GM18868 (cell line): ENCODE results near the gene FAM107B.
"Not testable (repeated sequence)": the region's sequence is repeated elsewhere in the genome, so short reads cannot be mapped to it uniquely, and the experiment has no call there.

Experiments used
- ATAC-seq: cut with Tn5 transposase; IDR thresholded peaks from one replicate; pipeline ENCODE4 v1.9.1; 2021; ENCODE audit warnings: mild to moderate bottlenecking, moderate library complexity; ENCODE audit not compliant: unreplicated experiment

FAM107B gene

GRCh38 chr10:14667280-14667679 is 107.4 kb downstream of the FAM107B start:
- ATAC-seq = no peak

- no peak for ATAC-seq
Observed at GRCh38 chr10:14665865-14666857, 108.5 kb downstream of the FAM107B start.

GRCh38 chr10:14665304-14665703 is 109.4 kb downstream of the FAM107B start:
- ATAC-seq = no peak

GRCh38 chr10:14664345-14664744 is 110.4 kb downstream of the FAM107B start:
- ATAC-seq = no peak

- ATAC-seq = no peak
Observed at GRCh38 chr10:14661818-14662217, 112.9 kb downstream of the FAM107B start.

- ATAC-seq = no peak
Observed at GRCh38 chr10:14660831-14661230, 113.9 kb downstream of the FAM107B start.

- ATAC-seq = peak; percentile 75
Observed at GRCh38 chr10:14659626-14660196, 115.0 kb downstream of the FAM107B start.

GRCh38 chr10:14659137-14659536 is 115.6 kb downstream of the FAM107B start:
- ATAC-seq = not testable (repeated sequence)

GRCh38 chr10:14658331-14659127 is 116.2 kb downstream of the FAM107B start:
- no peak for ATAC-seq

GRCh38 chr10:14656052-14656730 is 118.5 kb downstream of the FAM107B start:
- no peak for ATAC-seq

GRCh38 chr10:14654821-14655382 is 119.8 kb downstream of the FAM107B start:
- no peak for ATAC-seq

GRCh38 chr10:14653271-14654161 is 121.2 kb downstream of the FAM107B start:
- ATAC-seq = no peak

- no peak for ATAC-seq
Observed at GRCh38 chr10:14652816-14653215, 121.9 kb downstream of the FAM107B start.

GRCh38 chr10:14652067-14652466 is 122.6 kb downstream of the FAM107B start:
- no peak for ATAC-seq

GRCh38 chr10:14649739-14650138 is 125.0 kb downstream of the FAM107B start:
- ATAC-seq = no peak

GRCh38 chr10:14648946-14649345 is 125.8 kb downstream of the FAM107B start:
- no peak for ATAC-seq

GRCh38 chr10:14648005-14648765 is 126.5 kb downstream of the FAM107B start:
- peak; percentile 93 for ATAC-seq

GRCh38 chr10:14645239-14645960 is 129.3 kb downstream of the FAM107B start:
- ATAC-seq = peak; percentile 40
